ENCODE data around the gene TRPM4. TPM values are rescaled to one million over a fixed set of nuclear protein-coding genes. Genes with fewer than 3 reads are reported as not detected.

TRPM4 gene
- total and polyA plus RNA-seq, 10 of the 15 experiments (the other 5 are each of a cell fraction or from before 2014, with no cell fraction given) = 0.10 to 0.64 (median 0.15) TPM; not detected in 7

DNA sequence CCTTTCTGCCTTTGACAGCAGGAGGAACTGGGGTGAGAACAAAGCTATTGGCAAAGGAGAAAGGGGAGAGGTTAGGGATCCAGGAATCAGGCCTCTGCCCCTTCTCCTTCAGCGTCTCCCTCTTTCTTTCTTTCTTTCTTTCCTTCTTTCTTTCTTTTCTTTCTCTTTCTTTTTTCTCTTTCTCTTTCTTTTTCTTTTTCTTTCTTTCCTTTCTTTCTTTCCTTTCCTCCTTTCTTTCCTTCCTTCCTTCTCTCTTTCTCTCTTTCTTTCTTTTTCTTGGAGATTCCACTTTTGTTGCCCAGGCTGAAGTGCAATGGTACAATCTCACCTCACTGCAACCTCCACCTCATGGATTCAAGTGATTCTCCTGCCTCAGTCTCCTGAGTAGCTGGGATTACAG is 75.6 kb downstream of the TRPM4 start:
- Histone ChIP-seq H3K4me2 (ENCODE audit: control insufficient read depth, insufficient read depth) (no peak overlapping the region), H3K27me3 (replicated peaks in 1 of 2; ENCODE audit: control insufficient read depth in 2 of 2, insufficient read depth in 2 of 2, low read length in 1 of 2) (no peaks in the 10 kb centered on the region), H4K20me1 (ENCODE audit: control insufficient read depth, insufficient read depth) (no peaks in the 10 kb centered on the region), H2AFZ (ENCODE audit: control insufficient read depth, low read depth, low read length) (no peak overlapping the region), H3K36me3 (ENCODE audit: control insufficient read depth in 2 of 2, insufficient read depth in 2 of 2, low read length in 1 of 2) (no peaks in the 10 kb centered on the region), H3K27ac (ENCODE audit: control insufficient read depth, insufficient read depth) (no peak overlapping the region), H3K4me1 (ENCODE audit: control insufficient read depth, insufficient read depth, low read length) (peaks cover 13% of the 10 kb centered on the region), H3K79me2 (ENCODE audit: control insufficient read depth, insufficient read depth, low read length) (no peaks in the 10 kb centered on the region), H3K9me3 (replicated peaks; ENCODE audit: control insufficient read depth, insufficient read depth, low read length) (peaks cover 8% of the 10 kb centered on the region), H3K9ac (ENCODE audit: control insufficient read depth, insufficient read depth, low read length) (no peak overlapping the region), H3K4me3 (no peak overlapping the region)
- WGBS (ENCODE audit: insufficient coverage, insufficient replicate concordance, low lambda C conversion rate, missing lambda C conversion rate) = 39% methylated on average over 1 of the region's 1 CpG
- RAD21 ChIA-PET (ENCODE audit: unreplicated experiment) = no interaction called here
- ATAC-seq (no peak), DNase-seq (ENCODE audit: low read depth, low spot score) (no peak), FAIRE-seq (no peak)
- in situ Hi-C loops (cut with MboI) (no loop called here), intact Hi-C loops (cut with micrococcal nuclease; ENCODE audit: unreplicated experiment) (no loop called here)
- POLR2A ChIA-PET = no interaction called here
- SMC1A ChIA-PET (ENCODE audit: uncharacterized antibody, unreplicated experiment) = no interaction called here
- TF ChIP-seq PML (IDR thresholded peaks at IDR 0.05; ENCODE audit: low read length) (no peak), MYB (IDR thresholded peaks at IDR 0.05; ENCODE audit: borderline replicate concordance, low read depth, low read length) (no peak), STAT3 (IDR thresholded peaks at IDR 0.05; ENCODE audit: low read depth, low read length) (no peak), POLR2AphosphoS5 (IDR thresholded peaks at IDR 0.05; ENCODE audit: low read length) (no peak), TCF7 (IDR thresholded peaks at IDR 0.05; ENCODE audit: borderline replicate concordance) (no peak), JUNB (IDR thresholded peaks at IDR 0.05) (no peak), YY1 (IDR thresholded peaks at IDR 0.05; ENCODE audit: low read depth, low read length) (no peak), GABPA (IDR thresholded peaks at IDR 0.05; ENCODE audit: low read depth) (no peak), MEF2B (IDR thresholded peaks at IDR 0.05; ENCODE audit: partially characterized antibody, poor library complexity, severe bottlenecking) (no peak), RFX5 (IDR thresholded peaks at IDR 0.05; ENCODE audit: low read depth, low read length) (no peak), ATF7 (IDR thresholded peaks at IDR 0.05; ENCODE audit: low read depth) (no peak), DPF2 (IDR thresholded peaks at IDR 0.05) (no peak), ESRRA (IDR thresholded peaks at IDR 0.05; ENCODE audit: low read length) (no peak), IKZF2 (IDR thresholded peaks at IDR 0.05) (no peak)
- TF ChIP-seq, protein P1, sequence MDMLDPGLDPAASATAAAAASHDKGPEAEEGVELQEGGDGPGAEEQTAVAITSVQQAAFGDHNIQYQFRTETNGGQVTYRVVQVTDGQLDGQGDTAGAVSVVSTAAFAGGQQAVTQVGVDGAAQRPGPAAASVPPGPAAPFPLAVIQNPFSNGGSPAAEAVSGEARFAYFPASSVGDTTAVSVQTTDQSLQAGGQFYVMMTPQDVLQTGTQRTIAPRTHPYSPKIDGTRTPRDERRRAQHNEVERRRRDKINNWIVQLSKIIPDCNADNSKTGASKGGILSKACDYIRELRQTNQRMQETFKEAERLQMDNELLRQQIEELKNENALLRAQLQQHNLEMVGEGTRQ (IDR thresholded peaks at IDR 0.05; ENCODE audit: borderline replicate concordance, low read depth, low read length) = no peak
- TF ChIP-seq, protein P2, sequence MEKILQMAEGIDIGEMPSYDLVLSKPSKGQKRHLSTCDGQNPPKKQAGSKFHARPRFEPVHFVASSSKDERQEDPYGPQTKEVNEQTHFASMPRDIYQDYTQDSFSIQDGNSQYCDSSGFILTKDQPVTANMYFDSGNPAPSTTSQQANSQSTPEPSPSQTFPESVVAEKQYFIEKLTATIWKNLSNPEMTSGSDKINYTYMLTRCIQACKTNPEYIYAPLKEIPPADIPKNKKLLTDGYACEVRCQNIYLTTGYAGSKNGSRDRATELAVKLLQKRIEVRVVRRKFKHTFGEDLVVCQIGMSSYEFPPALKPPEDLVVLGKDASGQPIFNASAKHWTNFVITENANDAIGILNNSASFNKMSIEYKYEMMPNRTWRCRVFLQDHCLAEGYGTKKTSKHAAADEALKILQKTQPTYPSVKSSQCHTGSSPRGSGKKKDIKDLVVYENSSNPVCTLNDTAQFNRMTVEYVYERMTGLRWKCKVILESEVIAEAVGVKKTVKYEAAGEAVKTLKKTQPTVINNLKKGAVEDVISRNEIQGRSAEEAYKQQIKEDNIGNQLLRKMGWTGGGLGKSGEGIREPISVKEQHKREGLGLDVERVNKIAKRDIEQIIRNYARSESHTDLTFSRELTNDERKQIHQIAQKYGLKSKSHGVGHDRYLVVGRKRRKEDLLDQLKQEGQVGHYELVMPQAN (conservative IDR thresholded peaks at IDR 0.05) = no peak
- TF ChIP-seq, protein P3, sequence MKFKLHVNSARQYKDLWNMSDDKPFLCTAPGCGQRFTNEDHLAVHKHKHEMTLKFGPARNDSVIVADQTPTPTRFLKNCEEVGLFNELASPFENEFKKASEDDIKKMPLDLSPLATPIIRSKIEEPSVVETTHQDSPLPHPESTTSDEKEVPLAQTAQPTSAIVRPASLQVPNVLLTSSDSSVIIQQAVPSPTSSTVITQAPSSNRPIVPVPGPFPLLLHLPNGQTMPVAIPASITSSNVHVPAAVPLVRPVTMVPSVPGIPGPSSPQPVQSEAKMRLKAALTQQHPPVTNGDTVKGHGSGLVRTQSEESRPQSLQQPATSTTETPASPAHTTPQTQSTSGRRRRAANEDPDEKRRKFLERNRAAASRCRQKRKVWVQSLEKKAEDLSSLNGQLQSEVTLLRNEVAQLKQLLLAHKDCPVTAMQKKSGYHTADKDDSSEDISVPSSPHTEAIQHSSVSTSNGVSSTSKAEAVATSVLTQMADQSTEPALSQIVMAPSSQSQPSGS (IDR thresholded peaks at IDR 0.05; ENCODE audit: low read length) = no peak
- TF ChIP-seq, protein P4, sequence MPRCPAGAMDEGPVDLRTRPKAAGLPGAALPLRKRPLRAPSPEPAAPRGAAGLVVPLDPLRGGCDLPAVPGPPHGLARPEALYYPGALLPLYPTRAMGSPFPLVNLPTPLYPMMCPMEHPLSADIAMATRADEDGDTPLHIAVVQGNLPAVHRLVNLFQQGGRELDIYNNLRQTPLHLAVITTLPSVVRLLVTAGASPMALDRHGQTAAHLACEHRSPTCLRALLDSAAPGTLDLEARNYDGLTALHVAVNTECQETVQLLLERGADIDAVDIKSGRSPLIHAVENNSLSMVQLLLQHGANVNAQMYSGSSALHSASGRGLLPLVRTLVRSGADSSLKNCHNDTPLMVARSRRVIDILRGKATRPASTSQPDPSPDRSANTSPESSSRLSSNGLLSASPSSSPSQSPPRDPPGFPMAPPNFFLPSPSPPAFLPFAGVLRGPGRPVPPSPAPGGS (IDR thresholded peaks at IDR 0.05; ENCODE audit: borderline replicate concordance, insufficient read depth, low read depth, low read length, poor library complexity, severe bottlenecking) = no peak
- no TSS peak for BruUV-seq (replicated peaks)
- CTCF ChIA-PET = interaction anchor here (1.2 kb wide), 1 partner anchor 68 kb away, joined by 5 read pairs; no protein-coding TSS in a partner anchor
